Head of caudate nucleus (tissue), 42 donors: ENCODE measurements around the gene SNRNP35.
"Not testable (repeated sequence)": the region's sequence is repeated elsewhere in the genome, so short reads cannot be mapped to it uniquely, and the experiment has no call there.

Experiments
- DNase-seq, 42 donors: peaks; one replicate each; pipeline versions ENCODE4 v3.0.0 to v3.0.0-alpha.2; 2020 to 2021; ENCODE audit warnings: mixed read lengths in 7 of 42
- intact Hi-C: fragments of 100-400 bp; cut with DNase I; formaldehyde crosslinking; loops from one replicate; pipeline ENCODE4 v1.15.0; 2022

The SNRNP35 gene

GRCh38 chr12:123512838-123513665 lies 55.1 kb downstream of the SNRNP35 start:
- intact Hi-C loops, result no loop called here
- DNase-seq, result no peak

- intact Hi-C loops, result no loop called here
- no peak for DNase-seq
Measured at GRCh38 chr12:123513805-123514204, 55.9 kb downstream of the SNRNP35 start.

GRCh38 chr12:123514582-123515221 lies 56.8 kb downstream of the SNRNP35 start:
- DNase-seq, intact Hi-C loops: not testable (repeated sequence)

GRCh38 chr12:123516216-123516780 lies 58.4 kb downstream of the SNRNP35 start:
- intact Hi-C loops, result no loop called here
- no peak for DNase-seq
